SK-N-SH treated with all-trans-retinoic acid at 6 μM for 48 hours (cell line): ENCODE data around the gene MRPL51.

Experiments used
- ARNTL ChIP-seq: fragments of 450-650 bp; formaldehyde crosslinking; IDR thresholded peaks from 2 replicates; pipeline ENCODE4 v1.5.0; 2020; ENCODE audit warnings: low read depth, mild to moderate bottlenecking, moderate library complexity, borderline replicate concordance
- PATZ1 ChIP-seq: fragments of 250-450 bp; sonication (Bioruptor Pico); IDR thresholded peaks from 2 replicates; pipeline ENCODE4 v1.8.0; 2020; ENCODE audit warnings: mild to moderate bottlenecking, moderate library complexity, borderline replicate concordance
- TCF4 ChIP-seq: fragments of 250-450 bp; sonication (Bioruptor Pico); IDR thresholded peaks from 2 replicates; pipeline ENCODE4 v1.8.0; 2021; ENCODE audit warnings: mild to moderate bottlenecking, moderate library complexity, borderline replicate concordance
- ZFP3 ChIP-seq: fragments of 250-450 bp; sonication (Bioruptor Pico); IDR thresholded peaks from 2 replicates; pipeline ENCODE4 v1.5.0; 2020; ENCODE audit warnings: mild to moderate bottlenecking, moderate library complexity
- ZFP30 ChIP-seq: fragments of 450-650 bp; formaldehyde crosslinking; IDR thresholded peaks from 2 replicates; pipeline ENCODE4 v1.5.0; 2022; ENCODE audit warnings: mild to moderate bottlenecking, moderate library complexity

GRCh38 chr12:6476489-6476888 lies 16.6 kb downstream of the MRPL51 start:
- TF ChIP-seq ZFP30 (CRISPR knock-in tag) (no peak), ZFP3 (CRISPR knock-in tag) (no peak), ARNTL (CRISPR knock-in tag) (no peak), PATZ1 (CRISPR knock-in tag) (no peak), TCF4 (CRISPR knock-in tag) (no peak)
